SK-N-SH (cell line): ENCODE data around the gene CD209. TPM values are rescaled to one million over a fixed set of nuclear protein-coding genes. Genes with fewer than 3 reads are reported as not detected.

ENCODE experiments used
- CTCF ChIA-PET: fragments of 300-600, 350-600 bp; formaldehyde crosslinking; extraction: SDS; loops from one replicate; lab custom pipeline; 2021; lab: Yijun Ruan, JAX
- POLR2A ChIA-PET: fragments of 350-600 bp; sonication (Branson Sonifier 250); formaldehyde crosslinking; extraction: SDS; loops from one replicate; lab custom pipeline; 2020; ENCODE audit warnings: antibody characterized with exemption, inconsistent platforms; lab: Yijun Ruan, JAX
- DNase-seq: peaks from one replicate; pipeline ENCODE4 v3.0.0; 2012
- H2AFZ ChIP-seq: fragments of 200-600 bp; sonication (generic); 2 replicates; pipeline ENCODE4 v1.8.1; 2016; ENCODE audit warnings: antibody characterized with exemption, mild to moderate bottlenecking, low read depth
- H3F3A ChIP-seq: fragments of 200-600 bp; sonication (generic); replicated peaks from 2 replicates; pipeline ENCODE3; 2016; ENCODE audit warnings: antibody characterized with exemption, mild to moderate bottlenecking; ENCODE audit not compliant: insufficient read depth
- H3K27ac ChIP-seq, 2 experiments: fragments of 200-500 bp in 1 of 2; fragments of 200-600 bp in 1 of 2; sonication (Bioruptor generic) in 1 of 2; sonication (generic), shearing (Covaris generic) in 1 of 2; 2 replicates each; pipeline versions ENCODE4 v1.5.1 to v1.6.1; 2014 to 2016; ENCODE audit warnings: low read depth in 2 of 2, inconsistent platforms in 1 of 2, low read length in 1 of 2, mild to moderate bottlenecking in 1 of 2, mixed read lengths in 1 of 2
- H3K27me3 ChIP-seq: fragments of 200-600 bp; sonication (generic), shearing (Covaris generic); 2 replicates; pipeline ENCODE4 v1.6.1; 2016; ENCODE audit warnings: mixed run types; ENCODE audit not compliant: insufficient read depth
- H3K36me3 ChIP-seq, 2 experiments: fragments of 200-500 bp in 1 of 2; fragments of 200-600 bp in 1 of 2; sonication (Bioruptor generic) in 1 of 2; sonication (generic) in 1 of 2; replicated peaks in 1 of 2; 2 replicates each; pipeline versions ENCODE3 to v1.5.1; 2014 to 2016; ENCODE audit warnings: low read length in 1 of 2, mild to moderate bottlenecking in 1 of 2; ENCODE audit not compliant: insufficient read depth in 2 of 2, control insufficient read depth in 1 of 2
- H3K4me1 ChIP-seq, 2 experiments: fragments of 200-500 bp in 1 of 2; fragments of 200-600 bp in 1 of 2; sonication (Bioruptor generic) in 1 of 2; sonication (generic), shearing (Covaris generic) in 1 of 2; 2 replicates each; pipeline versions ENCODE4 v1.5.1 to v1.6.1; 2014 to 2016; ENCODE audit warnings: low read depth in 1 of 2, low read length in 1 of 2, mixed run types in 1 of 2; ENCODE audit not compliant: insufficient read depth in 2 of 2, control insufficient read depth in 1 of 2
- H3K4me2 ChIP-seq: fragments of 200-600 bp; sonication (generic), shearing (Covaris generic); 2 replicates; pipeline ENCODE4 v1.6.1; 2017; ENCODE audit warnings: mixed run types
- H3K4me3 ChIP-seq, 2 experiments: fragments of 200-500 bp in 1 of 2; fragments of 200-600 bp in 1 of 2; sonication (Bioruptor generic) in 1 of 2; sonication (generic), shearing (Covaris generic) in 1 of 2; 2 replicates each; pipeline versions ENCODE4 v1.5.1 to v1.8.1; 2014 to 2016; ENCODE audit warnings: low read depth in 2 of 2, inconsistent platforms in 1 of 2, low read length in 1 of 2, mild to moderate bottlenecking in 1 of 2, mixed read lengths in 1 of 2, moderate library complexity in 1 of 2
- H3K79me2 ChIP-seq: fragments of 200-600 bp; sonication (generic); 2 replicates; pipeline ENCODE4 v1.8.1; 2017; ENCODE audit warnings: mild to moderate bottlenecking; ENCODE audit not compliant: insufficient read depth
- H3K9ac ChIP-seq: fragments of 200-600 bp; sonication (generic); 2 replicates; pipeline ENCODE4 v1.6.1; 2017; ENCODE audit warnings: mixed run types
- H3K9me2 ChIP-seq: fragments of 200-600 bp; sonication (generic); 2 replicates; pipeline ENCODE4 v1.6.1; 2017; ENCODE audit warnings: mixed run types
- H3K9me3 ChIP-seq: fragments of 200-600 bp; sonication (generic); 2 replicates; pipeline ENCODE4 v1.6.1; 2017; ENCODE audit warnings: mixed run types, mild to moderate bottlenecking, moderate library complexity
- H4K20me1 ChIP-seq: fragments of 200-600 bp; sonication (generic); 2 replicates; pipeline ENCODE4 v1.6.1; 2017; ENCODE audit warnings: mild to moderate bottlenecking, mixed run types; ENCODE audit not compliant: insufficient read depth
- EP300 ChIP-seq, 2 experiments: IDR thresholded peaks; 2 replicates each; pipeline versions ENCODE4 v1.4.0 to v1.6.1; 2012; ENCODE audit warnings: borderline replicate concordance in 1 of 2, low read depth in 1 of 2, low read length in 1 of 2
- FOSL2 ChIP-seq: IDR thresholded peaks from 2 replicates; pipeline ENCODE4 v1.4.0; 2012; ENCODE audit warnings: low read depth, mild to moderate bottlenecking, moderate library complexity, borderline replicate concordance
- FOXM1 ChIP-seq: IDR thresholded peaks from 2 replicates; pipeline ENCODE4 v1.4.0; 2012; ENCODE audit warnings: low read depth, mild to moderate bottlenecking
- NFIC ChIP-seq: IDR thresholded peaks from 2 replicates; pipeline ENCODE4 v1.4.0; 2012; ENCODE audit warnings: borderline replicate concordance
- SIN3A ChIP-seq: IDR thresholded peaks from 2 replicates; pipeline ENCODE4 v1.6.1; 2012; ENCODE audit warnings: low read depth, mild to moderate bottlenecking, low read length, moderate library complexity, borderline replicate concordance
- WGBS: methylation state at CpG from one replicate; pipeline ENCODE4 v1.1.6; 2017; ENCODE audit warnings: low lambda C conversion rate; 5-methylcytosine and 5-hydroxymethylcytosine counted together
- polyA plus RNA-seq, 3 experiments: library from polyadenylated mRNA; depleted of rRNA; stranded (reverse); fragments of >200 nt; gene quantifications; 2 replicates each; pipeline ENCODE4 v1.2.3, GENCODE V29; 2012
- TF ChIP-seq, protein P1 (sequence below): IDR thresholded peaks from 2 replicates; pipeline ENCODE4 v1.4.0; 2012; ENCODE audit warnings: low read depth, borderline replicate concordance
- TF ChIP-seq, protein P2 (sequence below): IDR thresholded peaks from 2 replicates; pipeline ENCODE4 v1.6.1; 2012; ENCODE audit warnings: mild to moderate bottlenecking, low read depth, low read length, moderate library complexity
- TF ChIP-seq, protein P3 (sequence below): fragments of 150-350 bp; IDR thresholded peaks from 2 replicates; pipeline ENCODE4 v1.6.1; 2017; ENCODE audit warnings: antibody characterized with exemption, low read length, low read depth, borderline replicate concordance

The CD209 gene
- polyA plus RNA-seq, 1 of the 3 experiments (the other 2 are of a cell fraction): not detected

DNA sequence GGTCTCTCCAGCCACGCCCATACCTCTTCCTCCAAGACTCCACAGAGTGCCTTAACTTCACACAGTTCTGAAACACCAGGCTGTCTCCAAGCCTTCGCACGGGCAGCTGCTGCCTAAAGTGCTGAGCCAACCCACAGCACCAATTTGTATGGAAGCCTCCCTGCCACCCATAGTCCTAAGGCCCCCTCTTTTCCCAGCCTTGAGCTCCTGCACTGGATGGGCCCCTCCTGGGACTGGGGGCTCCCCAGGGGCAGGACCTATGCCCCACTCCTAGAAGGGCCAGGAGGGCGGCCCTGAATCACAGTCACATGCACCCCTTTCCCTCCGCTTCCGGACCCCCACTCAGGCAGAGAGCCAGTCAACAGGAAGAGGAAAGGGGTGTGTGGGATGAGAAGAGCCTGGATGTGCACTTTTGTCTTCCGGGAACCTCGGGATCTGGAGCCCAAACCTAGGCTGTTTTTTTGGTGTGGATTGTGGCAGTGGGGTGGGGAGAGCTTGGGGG is 40.3 kb downstream of the CD209 start:
- H3K9me2 ChIP-seq: no peaks in the 10 kb centered on the region
- H3K79me2 ChIP-seq: no peaks in the 10 kb centered on the region
- no peak for DNase-seq
- H3K27ac ChIP-seq: no peak overlapping the region
- no peaks in the 10 kb centered on the region for H3K36me3 ChIP-seq
- H3K4me3 ChIP-seq: no peak overlapping the region
- TF ChIP-seq FOXM1 (no peak), NFIC (no peak)
- 29% methylated on average over 8 of the region's 8 CpGs for WGBS
- no peak overlapping the region for H2AFZ ChIP-seq
- H4K20me1 ChIP-seq: no peaks in the 10 kb centered on the region
- no peaks in the 10 kb centered on the region for H3K4me1 ChIP-seq
- no peak overlapping the region for H3K4me2 ChIP-seq
- POLR2A ChIA-PET: no interaction called here
- H3K9ac ChIP-seq: no peak overlapping the region
- H3F3A ChIP-seq: no peaks in the 10 kb centered on the region
- no peaks in the 10 kb centered on the region for H3K9me3 ChIP-seq
- CTCF ChIA-PET: interaction anchor here (0.8 to 1.4 kb wide), 2 partner anchors 26 to 139 kb away, joined by 3 to 4 read pairs; partner anchors contain the start of gene TRAPPC5
- H3K27me3 ChIP-seq: peaks cover 56% of the 10 kb centered on the region

DNA sequence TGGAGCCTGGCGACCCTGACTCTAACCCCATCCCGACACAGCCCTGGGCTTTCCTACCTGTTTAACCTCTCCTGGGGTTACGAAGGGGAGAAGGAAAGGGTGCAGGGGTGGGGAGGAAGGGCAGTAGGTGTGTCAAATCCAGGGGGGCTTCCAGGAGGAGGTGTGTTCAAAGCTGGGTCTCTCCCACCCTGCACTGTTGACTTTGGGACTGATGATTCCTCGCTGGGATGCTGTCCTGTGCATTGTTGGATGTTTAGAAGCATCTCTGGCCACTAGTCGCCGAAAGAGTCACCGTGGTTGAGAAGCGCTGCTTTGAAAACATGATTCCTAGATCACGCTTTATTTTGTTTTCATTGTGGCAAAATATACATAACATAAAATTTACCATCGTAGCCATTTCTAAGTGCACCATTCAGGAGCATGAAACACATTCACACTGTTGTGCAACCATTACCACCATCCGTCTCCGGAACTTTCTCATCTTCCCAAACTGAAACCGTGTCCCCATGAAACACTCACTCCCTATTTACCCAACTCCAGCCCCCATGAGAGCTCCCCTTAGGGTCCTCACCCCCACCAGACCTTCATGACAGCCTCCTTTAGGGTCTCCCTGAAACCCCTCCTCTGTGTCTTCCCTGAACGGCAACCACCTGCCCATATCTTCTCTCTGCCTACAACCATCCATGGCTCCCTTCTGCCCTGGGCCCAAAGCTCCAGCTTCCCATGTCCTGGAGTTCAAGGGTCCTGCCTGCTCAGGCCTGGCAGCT is 41.0 kb downstream of the CD209 start:
- H3K9me3 ChIP-seq: no peaks in the 10 kb centered on the region
- 16% methylated on average over 14 of the region's 14 CpGs for WGBS
- H3K4me3 ChIP-seq: no peak overlapping the region

DNA sequence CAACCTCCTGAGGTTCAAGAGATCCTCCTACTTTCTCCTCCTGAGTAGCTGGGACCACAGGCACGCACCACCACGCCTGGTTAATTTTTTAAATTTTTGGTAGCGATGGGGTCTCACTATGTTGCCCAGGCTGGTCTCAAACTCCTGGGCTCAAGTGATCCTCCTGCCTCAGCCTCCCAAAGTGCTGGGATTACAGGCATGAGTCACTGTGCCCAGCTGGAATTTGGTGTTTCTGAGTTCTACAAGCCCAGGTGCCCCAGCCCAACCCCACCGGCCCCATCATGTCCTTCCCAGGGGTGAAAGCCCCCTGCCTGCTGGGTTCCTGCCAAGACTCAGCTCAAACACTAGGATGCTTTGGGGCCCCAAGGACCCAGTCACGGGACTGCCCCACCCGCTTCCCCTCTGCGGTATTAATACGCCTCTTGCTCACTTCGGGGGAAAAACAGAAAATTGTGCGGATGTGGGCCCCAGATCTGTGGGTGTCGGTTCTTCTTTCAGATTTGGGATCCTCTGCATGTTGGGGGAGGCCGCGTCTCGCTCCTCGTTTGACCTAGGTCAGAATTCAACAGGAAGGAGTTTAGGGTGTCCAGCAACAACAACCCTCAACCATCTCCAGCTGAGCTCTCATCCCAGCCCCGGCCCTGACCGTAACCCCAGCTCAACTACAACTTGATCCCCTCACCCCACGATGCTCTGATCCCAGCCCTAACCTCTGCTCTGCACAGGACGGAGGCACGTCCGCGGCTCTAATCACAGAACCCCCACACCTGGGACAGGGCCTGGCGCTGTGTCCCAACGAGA is 41.7 kb downstream of the CD209 start:
- 29% methylated on average over 24 of the region's 24 CpGs for WGBS
- Histone ChIP-seq H3K36me3 (no peaks in the 10 kb centered on the region), H3K27ac (no peak overlapping the region), H3K9me2 (no peaks in the 10 kb centered on the region), H3K9me3 (no peaks in the 10 kb centered on the region), H3K4me2 (no peak overlapping the region), H3K27me3 (peaks cover 64% of the 10 kb centered on the region), H4K20me1 (no peaks in the 10 kb centered on the region), H3F3A (no peaks in the 10 kb centered on the region), H2AFZ (no peak overlapping the region), H3K4me3 (no peak overlapping the region), H3K9ac (no peak overlapping the region), H3K4me1 (no peaks in the 10 kb centered on the region), H3K79me2 (no peaks in the 10 kb centered on the region)
- no peak for DNase-seq
- ChIA-PET POLR2A (no interaction called here), CTCF (interaction anchor here (0.8 kb wide), 1 partner anchor 25 kb away, joined by 4 read pairs; the partner anchor contains the start of gene TRAPPC5)
- no peak for TF ChIP-seq EP300 (IDR thresholded peaks at IDR 0.05; ENCODE audit: borderline replicate concordance in 1 of 2, low read depth in 1 of 2, low read length in 1 of 2)
- TF ChIP-seq, protein P1, sequence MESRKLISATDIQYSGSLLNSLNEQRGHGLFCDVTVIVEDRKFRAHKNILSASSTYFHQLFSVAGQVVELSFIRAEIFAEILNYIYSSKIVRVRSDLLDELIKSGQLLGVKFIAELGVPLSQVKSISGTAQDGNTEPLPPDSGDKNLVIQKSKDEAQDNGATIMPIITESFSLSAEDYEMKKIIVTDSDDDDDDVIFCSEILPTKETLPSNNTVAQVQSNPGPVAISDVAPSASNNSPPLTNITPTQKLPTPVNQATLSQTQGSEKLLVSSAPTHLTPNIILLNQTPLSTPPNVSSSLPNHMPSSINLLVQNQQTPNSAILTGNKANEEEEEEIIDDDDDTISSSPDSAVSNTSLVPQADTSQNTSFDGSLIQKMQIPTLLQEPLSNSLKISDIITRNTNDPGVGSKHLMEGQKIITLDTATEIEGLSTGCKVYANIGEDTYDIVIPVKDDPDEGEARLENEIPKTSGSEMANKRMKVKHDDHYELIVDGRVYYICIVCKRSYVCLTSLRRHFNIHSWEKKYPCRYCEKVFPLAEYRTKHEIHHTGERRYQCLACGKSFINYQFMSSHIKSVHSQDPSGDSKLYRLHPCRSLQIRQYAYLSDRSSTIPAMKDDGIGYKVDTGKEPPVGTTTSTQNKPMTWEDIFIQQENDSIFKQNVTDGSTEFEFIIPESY: no peak
- TF ChIP-seq SIN3A: no peak
- no peak for TF ChIP-seq FOSL2
- TF ChIP-seq, protein P2, sequence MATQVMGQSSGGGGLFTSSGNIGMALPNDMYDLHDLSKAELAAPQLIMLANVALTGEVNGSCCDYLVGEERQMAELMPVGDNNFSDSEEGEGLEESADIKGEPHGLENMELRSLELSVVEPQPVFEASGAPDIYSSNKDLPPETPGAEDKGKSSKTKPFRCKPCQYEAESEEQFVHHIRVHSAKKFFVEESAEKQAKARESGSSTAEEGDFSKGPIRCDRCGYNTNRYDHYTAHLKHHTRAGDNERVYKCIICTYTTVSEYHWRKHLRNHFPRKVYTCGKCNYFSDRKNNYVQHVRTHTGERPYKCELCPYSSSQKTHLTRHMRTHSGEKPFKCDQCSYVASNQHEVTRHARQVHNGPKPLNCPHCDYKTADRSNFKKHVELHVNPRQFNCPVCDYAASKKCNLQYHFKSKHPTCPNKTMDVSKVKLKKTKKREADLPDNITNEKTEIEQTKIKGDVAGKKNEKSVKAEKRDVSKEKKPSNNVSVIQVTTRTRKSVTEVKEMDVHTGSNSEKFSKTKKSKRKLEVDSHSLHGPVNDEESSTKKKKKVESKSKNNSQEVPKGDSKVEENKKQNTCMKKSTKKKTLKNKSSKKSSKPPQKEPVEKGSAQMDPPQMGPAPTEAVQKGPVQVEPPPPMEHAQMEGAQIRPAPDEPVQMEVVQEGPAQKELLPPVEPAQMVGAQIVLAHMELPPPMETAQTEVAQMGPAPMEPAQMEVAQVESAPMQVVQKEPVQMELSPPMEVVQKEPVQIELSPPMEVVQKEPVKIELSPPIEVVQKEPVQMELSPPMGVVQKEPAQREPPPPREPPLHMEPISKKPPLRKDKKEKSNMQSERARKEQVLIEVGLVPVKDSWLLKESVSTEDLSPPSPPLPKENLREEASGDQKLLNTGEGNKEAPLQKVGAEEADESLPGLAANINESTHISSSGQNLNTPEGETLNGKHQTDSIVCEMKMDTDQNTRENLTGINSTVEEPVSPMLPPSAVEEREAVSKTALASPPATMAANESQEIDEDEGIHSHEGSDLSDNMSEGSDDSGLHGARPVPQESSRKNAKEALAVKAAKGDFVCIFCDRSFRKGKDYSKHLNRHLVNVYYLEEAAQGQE: no peak

More for the DNA sequence above, 41.0 kb downstream of the CD209 start:
- Histone ChIP-seq H3K9me2 (no peaks in the 10 kb centered on the region), H3K27me3 (peaks cover 61% of the 10 kb centered on the region), H3K79me2 (no peaks in the 10 kb centered on the region), H4K20me1 (no peaks in the 10 kb centered on the region), H3K4me2 (no peak overlapping the region), H3K9ac (no peak overlapping the region), H3K36me3 (no peaks in the 10 kb centered on the region), H3K27ac (no peak overlapping the region), H2AFZ (no peak overlapping the region), H3F3A (no peaks in the 10 kb centered on the region), H3K4me1 (no peaks in the 10 kb centered on the region)
- POLR2A ChIA-PET: no interaction called here
- TF ChIP-seq, protein P3, sequence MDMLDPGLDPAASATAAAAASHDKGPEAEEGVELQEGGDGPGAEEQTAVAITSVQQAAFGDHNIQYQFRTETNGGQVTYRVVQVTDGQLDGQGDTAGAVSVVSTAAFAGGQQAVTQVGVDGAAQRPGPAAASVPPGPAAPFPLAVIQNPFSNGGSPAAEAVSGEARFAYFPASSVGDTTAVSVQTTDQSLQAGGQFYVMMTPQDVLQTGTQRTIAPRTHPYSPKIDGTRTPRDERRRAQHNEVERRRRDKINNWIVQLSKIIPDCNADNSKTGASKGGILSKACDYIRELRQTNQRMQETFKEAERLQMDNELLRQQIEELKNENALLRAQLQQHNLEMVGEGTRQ: no peak
- no peak for TF ChIP-seq NFIC
- DNase-seq: no peak
- CTCF ChIA-PET: interaction anchor here (0.8 to 1.4 kb wide), 2 partner anchors 25 to 138 kb away, joined by 3 to 4 read pairs; partner anchors contain the start of gene TRAPPC5
